Stomach (tissue), 4 donors: ENCODE results near the gene SNX19.

Experiments
- CTCF ChIP-seq, 7 experiments: fragments of 450-650 bp in 4 of 7; fragments of 200-600 bp in 3 of 7; sonication (generic) in 3 of 7; IDR thresholded peaks; one replicate each; pipeline ENCODE4 v1.5.1; 2016 to 2019; ENCODE audit warnings: antibody characterized with exemption in 7 of 7, control low read depth in 2 of 7, mild to moderate bottlenecking in 1 of 7
- EP300 ChIP-seq: sonication (generic); formaldehyde crosslinking; IDR thresholded peaks from one replicate; pipeline ENCODE4 v1.6.1; 2017; ENCODE audit warnings: antibody characterized with exemption
- POLR2A ChIP-seq, 4 donors: fragments of 450-650 bp; IDR thresholded peaks; one replicate each; pipeline ENCODE4 v1.6.1; 2016; ENCODE audit warnings: antibody characterized with exemption in 4 of 4, control low read depth in 2 of 4, mild to moderate bottlenecking in 1 of 4, moderate library complexity in 1 of 4

GRCh38 chr11:130907229-130907628 lies 9.1 kb downstream of the SNX19 start:
- TF ChIP-seq CTCF (IDR thresholded peaks at IDR 0.05) (no peak), POLR2A (IDR thresholded peaks at IDR 0.05) (no peak), EP300 (no peak)
